Keratinocyte (primary cell): Measurements from ENCODE around the gene SH2B2. TPM values are rescaled to one million over a fixed set of nuclear protein-coding genes. Genes with fewer than 3 reads are reported as not detected.

Experiments
- DNase-seq: peaks from one replicate; pipeline ENCODE4 v3.0.0-alpha.2; 2011; ENCODE audit warnings: low read depth, missing footprints, low spot score
- FAIRE-seq: peaks from 2 replicates; lab custom pipeline; 2011; peaks lifted over from hg19 to GRCh38; lab: Jason Lieb, UNC
- H2AFZ ChIP-seq: 2 replicates; pipeline ENCODE4 v1.6.0; 2012; ENCODE audit warnings: low read length, control low read depth, inconsistent platforms; ENCODE audit not compliant: control insufficient read depth
- H3K27ac ChIP-seq: 2 replicates; pipeline ENCODE4 v1.5.1; 2011; ENCODE audit warnings: low read length; ENCODE audit not compliant: control insufficient read depth, insufficient read depth
- H3K27me3 ChIP-seq: 3 replicates; pipeline ENCODE4 v1.6.0; 2011; ENCODE audit warnings: low read length; ENCODE audit not compliant: control insufficient read depth, insufficient read depth; ENCODE audit errors: extremely low read depth
- H3K36me3 ChIP-seq, 2 experiments: 2 replicates in 1 of 2; 3 replicates in 1 of 2; pipeline ENCODE4 v1.5.1; 2011; ENCODE audit warnings: low read length in 2 of 2, mild to moderate bottlenecking in 1 of 2; ENCODE audit not compliant: control insufficient read depth in 2 of 2, insufficient read depth in 2 of 2; ENCODE audit errors: extremely low read depth in 1 of 2
- H3K4me1 ChIP-seq: 3 replicates; pipeline ENCODE4 v1.5.1; 2011; ENCODE audit warnings: low read length; ENCODE audit not compliant: control insufficient read depth, insufficient read depth; ENCODE audit errors: extremely low read depth
- H3K4me2 ChIP-seq: 3 replicates; pipeline ENCODE4 v1.6.0; 2011; ENCODE audit warnings: low read depth, low read length; ENCODE audit not compliant: control insufficient read depth, insufficient read depth; ENCODE audit errors: extremely low read depth
- H3K4me3 ChIP-seq, 3 experiments: fragments of 200-600 bp in 1 of 3; sonication (generic) in 1 of 3; 2 replicates in 2 of 3; 3 replicates in 1 of 3; pipeline ENCODE4 v1.5.1; 2011 to 2016; ENCODE audit warnings: low read length in 3 of 3, mild to moderate bottlenecking in 3 of 3, control low read depth in 2 of 3, inconsistent platforms in 1 of 3, low read depth in 1 of 3, mixed read lengths in 1 of 3, mixed run types in 1 of 3, moderate library complexity in 1 of 3; ENCODE audit not compliant: control insufficient read depth in 2 of 3, insufficient read depth in 2 of 3; ENCODE audit errors: extremely low read depth in 1 of 3
- H3K79me2 ChIP-seq: 2 replicates; pipeline ENCODE4 v1.6.0; 2012; ENCODE audit warnings: low read length; ENCODE audit not compliant: control insufficient read depth, insufficient read depth
- H3K9ac ChIP-seq: 3 replicates; pipeline ENCODE4 v1.6.0; 2011; ENCODE audit warnings: low read length; ENCODE audit not compliant: control insufficient read depth, insufficient read depth; ENCODE audit errors: extremely low read depth
- H3K9me1 ChIP-seq: 3 replicates; pipeline ENCODE4 v1.6.0; 2011; ENCODE audit warnings: low read length; ENCODE audit not compliant: control insufficient read depth, insufficient read depth; ENCODE audit errors: extremely low read depth
- H3K9me3 ChIP-seq: 2 replicates; pipeline ENCODE4 v1.5.1; 2012; ENCODE audit warnings: low read depth, low read length; ENCODE audit not compliant: control insufficient read depth
- H4K20me1 ChIP-seq: 3 replicates; pipeline ENCODE4 v1.6.0; 2011; ENCODE audit warnings: low read length; ENCODE audit not compliant: control insufficient read depth, insufficient read depth; ENCODE audit errors: extremely low read depth
- CTCF ChIP-seq, 3 experiments: IDR thresholded peaks in 1 of 3; conservative IDR thresholded peaks in 1 of 3; optimal IDR thresholded peaks in 1 of 3; 2 replicates in 2 of 3; 3 replicates in 1 of 3; pipeline versions ENCODE3 to v1.5.1; 2011; ENCODE audit warnings: low read length in 3 of 3, mild to moderate bottlenecking in 3 of 3, moderate library complexity in 2 of 3, control low read depth in 1 of 3, inconsistent platforms in 1 of 3; ENCODE audit not compliant: insufficient read depth in 2 of 3; ENCODE audit errors: extremely low read depth in 1 of 3
- EZH2 ChIP-seq: IDR thresholded peaks from one replicate; pipeline ENCODE4 v1.6.1; 2012; ENCODE audit warnings: inconsistent platforms, mild to moderate bottlenecking, low read length, moderate library complexity
- dilution Hi-C: fragments of 300-500 bp; cut with MboI; formaldehyde crosslinking; loops from one replicate; pipeline ENCODE4 v1.7.0; 2020; ENCODE audit warnings: low sequenced_read_pairs; ENCODE audit not compliant: extremely low pct_ligation_motif_present
- polyA plus RNA-seq, 5 experiments: library from polyadenylated mRNA; depleted of rRNA in 3 of 5; stranded (reverse) in 3 of 5; stranded (forward) in 1 of 5; unstranded in 1 of 5; fragments of >200 nt; gene quantifications; 1 replicate in 1 of 5; 2 replicates in 3 of 5; 3 replicates in 1 of 5; pipeline versions ENCODE4 v1.2.1 to v1.2.3, GENCODE V29; 2011 to 2012; ENCODE audit warnings: missing spikeins in 2 of 5, low read depth in 1 of 5, low replicate concordance in 1 of 5

SH2B2 gene
- polyA plus RNA-seq, 1 donor (not counting 4 experiments of a cell fraction or from before 2014, with no cell fraction given) = 0.59 TPM

GRCh38 chr7:102271158-102271798, 15.4 kb upstream of the SH2B2 start:
- Histone ChIP-seq H3K27me3 (peaks cover 4% of the 10 kb centered on the region), H3K4me2 (no peak overlapping the region), H3K4me1 (peaks cover 4% of the 10 kb centered on the region), H3K79me2 (no peaks in the 10 kb centered on the region), H3K4me3 (no peak overlapping the region), H3K27ac (no peak overlapping the region), H3K9ac (no peak overlapping the region), H3K9me3 (no peaks in the 10 kb centered on the region), H4K20me1 (no peaks in the 10 kb centered on the region), H3K36me3 (no peaks in the 10 kb centered on the region), H2AFZ (no peak overlapping the region), H3K9me1 (no peaks in the 10 kb centered on the region)
- DNase-seq (no peak), FAIRE-seq (no peak)
- TF ChIP-seq EZH2 = no peak
- TF ChIP-seq CTCF (optimal IDR thresholded peaks at IDR 0.05 in 1 of 3, IDR thresholded peaks at IDR 0.05 in 1 of 3, conservative IDR thresholded peaks at IDR 0.05 in 1 of 3; ENCODE audit: extremely low read depth in 1 of 3, insufficient read depth in 2 of 3, low read length in 3 of 3) = no peak
- dilution Hi-C loops = no loop called here

DNA sequence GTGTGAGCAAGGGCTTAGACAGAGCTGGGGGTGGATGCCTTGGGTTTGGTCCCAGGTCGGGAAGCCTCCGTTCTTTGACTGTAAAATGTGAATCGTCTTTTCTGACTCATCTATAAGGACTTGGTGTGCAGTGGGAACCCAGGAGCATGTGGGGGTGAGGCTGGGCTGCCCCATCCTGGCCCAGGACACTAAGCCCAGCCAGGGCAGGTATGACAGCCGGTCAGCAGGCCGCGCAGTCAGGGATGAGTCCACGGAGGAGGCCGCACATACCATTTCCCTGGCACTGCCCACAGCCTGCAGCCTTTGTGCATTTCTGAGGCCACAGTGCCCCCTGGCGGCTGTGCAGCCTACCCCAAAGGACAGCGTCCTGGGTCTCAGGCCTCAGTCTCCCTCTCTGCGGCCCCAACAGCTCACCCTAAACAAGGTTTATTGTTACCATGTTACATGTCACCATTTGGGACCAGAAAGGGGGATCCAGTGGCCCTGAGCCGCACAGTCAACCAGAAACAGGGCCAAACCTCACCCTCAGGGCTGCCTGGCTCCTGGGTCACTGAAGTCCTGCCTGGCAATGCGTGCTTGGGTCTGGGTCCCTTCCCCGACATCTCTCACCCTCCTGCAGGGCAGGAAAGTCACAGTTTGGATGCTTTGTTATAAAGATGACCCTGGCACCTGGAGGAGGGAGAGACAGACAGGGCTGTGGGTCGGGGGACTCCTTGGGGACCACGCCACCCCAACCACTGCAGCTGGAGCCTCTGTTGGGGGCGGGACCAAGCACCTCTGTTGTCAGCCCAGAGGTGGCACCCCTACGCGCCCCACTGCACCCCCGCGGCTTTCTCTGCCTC, 14.4 kb upstream of the SH2B2 start:
- peaks cover 4% of the 10 kb centered on the region for H3K27me3 ChIP-seq
- dilution Hi-C loops = no loop called here
- H4K20me1 ChIP-seq = no peaks in the 10 kb centered on the region
- H3K4me2 ChIP-seq = peak overlapping the region; percentile 16
- peaks cover 4% of the 10 kb centered on the region for H3K4me1 ChIP-seq
- no peaks in the 10 kb centered on the region for H3K9me3 ChIP-seq
- DNase-seq (peak; percentile 13), FAIRE-seq (no peak)
- no peaks in the 10 kb centered on the region for H3K79me2 ChIP-seq
- no peak overlapping the region for H3K9ac ChIP-seq
- H3K9me1 ChIP-seq = no peaks in the 10 kb centered on the region
- H3K36me3 ChIP-seq = no peaks in the 10 kb centered on the region
- no peak overlapping the region for H3K4me3 ChIP-seq
- H2AFZ ChIP-seq = no peak overlapping the region
- TF ChIP-seq CTCF (optimal IDR thresholded peaks at IDR 0.05 in 1 of 3, IDR thresholded peaks at IDR 0.05 in 1 of 3, conservative IDR thresholded peaks at IDR 0.05 in 1 of 3; ENCODE audit: extremely low read depth in 1 of 3, insufficient read depth in 2 of 3, low read length in 3 of 3) (peak; percentile 88 to 98 (median 95)), EZH2 (no peak)
- H3K27ac ChIP-seq = no peak overlapping the region
